Measurements from ENCODE around the gene MEGF8. TPM values are rescaled to one million over a fixed set of nuclear protein-coding genes. Genes with fewer than 3 reads are reported as not detected.

The MEGF8 gene
- total RNA-seq, result 35.9 and 41.6 TPM in 2 replicates

GRCh38 chr19:42325308-42325895, at the start of gene MEGF8:
Gene MEGF8, plus strand, starts transcription at chr19:42325635. Its CDS starts 609 bp downstream, at chr19:42326244.

GRCh38 chr19:42301646-42302203, 23.7 kb upstream of the MEGF8 start, which contains the start of gene PRR19:
Gene PRR19, plus strand, starts transcription at chr19:42302132. Its CDS starts 7,453 bp downstream, at chr19:42309585.

GRCh38 chr19:42313096-42313839, 12.2 kb upstream of the MEGF8 start, which contains the start of gene TMEM145:
Gene TMEM145, plus strand, starts transcription at chr19:42313309. Its CDS starts 68 bp downstream, at chr19:42313377.

GRCh38 chr19:42389899-42390298, 64.5 kb downstream of the MEGF8 start, which contains the start of gene CNFN:
Gene CNFN, minus strand, starts transcription at chr19:42390297. Its CDS starts 1,260 bp downstream, at chr19:42389037.

GRCh38 chr19:42427313-42427712, 101.9 kb downstream of the MEGF8 start, which contains the start of gene LIPE:
Gene LIPE, minus strand, starts transcription at chr19:42427388. Its CDS starts 239 bp downstream, at chr19:42427149.

Small RNAs within 50 kb of the gene (small RNA-seq; reads per million reads assigned to genes)
- gene MIR8077, result not detected

Other genes starting within 250 kb of the MEGF8 start
- gene ZNF574, start 249.5 kb upstream of the MEGF8 start, total RNA-seq, result 19.2 and 28.1 TPM in 2 replicates
- under 0.01 and 0.33 TPM in 2 replicates for gene POU2F2, start 193.2 kb upstream of the MEGF8 start, total RNA-seq
- gene DEDD2, start 108.0 kb upstream of the MEGF8 start, total RNA-seq, result 12.2 and 16.4 TPM in 2 replicates
- 15.7 and 24.3 TPM in 2 replicates for gene ZNF526, start 105.3 kb upstream of the MEGF8 start, total RNA-seq
- gene GSK3A, start 83.0 kb upstream of the MEGF8 start, total RNA-seq, result 17.3 and 26.6 TPM in 2 replicates
- 13.4 and 19.2 TPM in 2 replicates for gene ERF, start 70.5 kb upstream of the MEGF8 start, total RNA-seq
- gene CIC, start 56.4 kb upstream of the MEGF8 start, total RNA-seq, result 26.2 and 27.9 TPM in 2 replicates
- gene PRR19, start 23.5 kb upstream of the MEGF8 start, total RNA-seq, result 0.98 and 1.2 TPM in 2 replicates
- 57.3 and 61.4 TPM in 2 replicates for gene PAFAH1B3, start 23.0 kb upstream of the MEGF8 start, total RNA-seq
- not detected in 2 replicates for gene TMEM145, start 12.3 kb upstream of the MEGF8 start, total RNA-seq
- 8.2 TPM in 1 of 2 replicates, not detected in the other for gene CNFN, start 64.7 kb downstream of the MEGF8 start, total RNA-seq
- gene LIPE, start 101.8 kb downstream of the MEGF8 start, total RNA-seq, result 2.4 and 5.1 TPM in 2 replicates
- gene CXCL17, start 117.3 kb downstream of the MEGF8 start, total RNA-seq, result not detected in 2 replicates
- gene CEACAM1, start 202.8 kb downstream of the MEGF8 start, total RNA-seq, result not detected in 2 replicates